Measurements from ENCODE around the gene NCAPH2. TPM values are rescaled to one million over a fixed set of nuclear protein-coding genes. Genes with fewer than 3 reads are reported as not detected.

Gene NCAPH2
- total and polyA plus RNA-seq, 2 of the 13 experiments (the other 11 are each of a cell fraction or from before 2014, with no cell fraction given): 28.1 to 64.4 TPM

GRCh38 chr22:50518606-50519005 lies 10.6 kb downstream of the NCAPH2 start:
- H3K27me3 ChIP-seq (ENCODE audit: control insufficient read depth in 1 of 2, insufficient read depth in 2 of 2, low read length in 2 of 2): no peaks in the 10 kb centered on the region
- no peak for DNase-seq (ENCODE audit: low spot score)
- no peak overlapping the region for H3K27ac ChIP-seq (ENCODE audit: extremely low read length, insufficient read depth, low read length)
- no peaks in the 10 kb centered on the region for H3K9me3 ChIP-seq (ENCODE audit: low read length)
- no peak overlapping the region for H2AFZ ChIP-seq (ENCODE audit: low read length)
- ChIA-PET CTCF (ENCODE audit: low intra/inter-chr PET ratio, low total read pairs) (no interaction called here), POLR2A (no interaction called here)
- WGBS (ENCODE audit: low lambda C conversion rate): 90% methylated on average over 2 of the region's 7 CpGs
- ATAC-seq: no peak
- no peak overlapping the region for H3K9ac ChIP-seq (ENCODE audit: insufficient read depth, low read depth, low read length)
- H3K4me2 ChIP-seq (ENCODE audit: low read depth, low read length): no peak overlapping the region
- H3K4me3 ChIP-seq (replicated peaks in 1 of 3; ENCODE audit: insufficient read depth in 1 of 3, low read depth in 2 of 3, low read length in 3 of 3): no peak overlapping the region
- H3K36me3 ChIP-seq (replicated peaks in 1 of 2; ENCODE audit: control insufficient read depth in 1 of 2, insufficient read depth in 2 of 2, low read length in 2 of 2): peaks cover 22 to 63% of the 10 kb centered on the region in 2 experiments
- no peak for FAIRE-seq
- intact Hi-C loops (cut with micrococcal nuclease; ENCODE audit: unreplicated experiment) (no loop called here), in situ Hi-C loops (cut with HindIII; ENCODE audit: extremely low pct_ligation_motif_present, low pct_unique_long_range_greater_than_20kb) (no loop called here)
- H4K20me1 ChIP-seq (ENCODE audit: insufficient read depth, low read length): peaks cover 8% of the 10 kb centered on the region; the same call in 1 of the 2 replicates
- peaks cover 3% of the 10 kb centered on the region for H3K4me1 ChIP-seq (ENCODE audit: insufficient read depth, low read length)
- TF ChIP-seq EZH2 (conservative IDR thresholded peaks at IDR 0.05; ENCODE audit: low read depth, low read length) (no peak), SETDB1 (CRISPR knock-in tag; IDR thresholded peaks at IDR 0.05; ENCODE audit: borderline replicate concordance) (no peak), CERS6 (CRISPR knock-in tag; IDR thresholded peaks at IDR 0.05) (no peak)
- peaks cover 20% of the 10 kb centered on the region for H3K79me2 ChIP-seq (ENCODE audit: insufficient read depth, low read length)
- BruUV-seq (replicated peaks): no TSS peak

DNA sequence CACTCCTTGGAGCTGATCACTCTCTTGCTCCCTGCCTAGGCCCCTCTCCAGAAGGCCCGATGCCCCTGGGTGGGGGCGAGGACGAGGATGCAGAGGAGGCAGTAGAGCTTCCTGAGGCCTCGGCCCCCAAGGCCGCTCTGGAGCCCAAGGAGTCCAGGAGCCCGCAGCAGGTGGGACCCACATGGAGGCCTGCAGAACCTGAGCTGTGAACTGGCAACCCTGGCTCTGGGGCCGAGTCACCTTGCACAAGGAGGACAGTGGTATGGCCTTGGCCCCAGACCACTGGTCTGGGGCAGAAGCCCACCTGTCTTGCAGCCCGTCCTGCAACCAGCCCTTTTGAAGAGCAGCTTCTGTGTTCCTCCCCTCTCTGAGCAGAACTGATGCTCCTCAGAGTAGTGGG lies 11.1 kb downstream of the NCAPH2 start:
- Histone ChIP-seq H3K9ac (ENCODE audit: insufficient read depth, low read depth, low read length) (no peak overlapping the region), H3K27ac (ENCODE audit: extremely low read length, insufficient read depth, low read length) (no peak overlapping the region), H3K79me2 (ENCODE audit: insufficient read depth, low read length) (peaks cover 19% of the 10 kb centered on the region), H3K36me3 (replicated peaks in 1 of 2; ENCODE audit: control insufficient read depth in 1 of 2, insufficient read depth in 2 of 2, low read length in 2 of 2) (peaks cover 22 to 66% of the 10 kb centered on the region in 2 experiments), H3K4me3 (replicated peaks in 1 of 3; ENCODE audit: insufficient read depth in 1 of 3, low read depth in 2 of 3, low read length in 3 of 3) (no peak overlapping the region), H4K20me1 (ENCODE audit: insufficient read depth, low read length) (peaks cover 13% of the 10 kb centered on the region), H3K4me1 (ENCODE audit: insufficient read depth, low read length) (peaks cover 9% of the 10 kb centered on the region), H3K27me3 (ENCODE audit: control insufficient read depth in 1 of 2, insufficient read depth in 2 of 2, low read length in 2 of 2) (no peaks in the 10 kb centered on the region), H3K4me2 (ENCODE audit: low read depth, low read length) (no peak overlapping the region), H3K9me3 (ENCODE audit: low read length) (no peaks in the 10 kb centered on the region), H2AFZ (ENCODE audit: low read length) (no peak overlapping the region)
- 95% methylated on average over 4 of the region's 8 CpGs for WGBS (ENCODE audit: low lambda C conversion rate)
- CTCF ChIA-PET (ENCODE audit: low intra/inter-chr PET ratio, low total read pairs): no interaction called here
- no peak for FAIRE-seq
- no peak for DNase-seq (ENCODE audit: low spot score)
- in situ Hi-C loops (cut with HindIII; ENCODE audit: extremely low pct_ligation_motif_present, low pct_unique_long_range_greater_than_20kb): no loop called here
- ATAC-seq: no peak
- no TSS peak for BruUV-seq (replicated peaks)
- POLR2A ChIA-PET: no interaction called here
- intact Hi-C loops (cut with micrococcal nuclease; ENCODE audit: unreplicated experiment): no loop called here
- TF ChIP-seq GTF2F1 (IDR thresholded peaks at IDR 0.05; ENCODE audit: low read length) (no peak), CSRNP1 (CRISPR knock-in tag; IDR thresholded peaks at IDR 0.05) (no peak), ETS1 (CRISPR knock-in tag; IDR thresholded peaks at IDR 0.05) (no peak), ZNF598 (CRISPR knock-in tag; IDR thresholded peaks at IDR 0.05; ENCODE audit: borderline replicate concordance) (no peak), NR2F2 (IDR thresholded peaks at IDR 0.05; ENCODE audit: borderline replicate concordance, low read depth) (no peak), CENPT (CRISPR knock-in tag; IDR thresholded peaks at IDR 0.05; ENCODE audit: low read depth) (no peak), ZSCAN25 (CRISPR knock-in tag; IDR thresholded peaks at IDR 0.05) (no peak), PTBP1 (IDR thresholded peaks at IDR 0.05; ENCODE audit: low read depth, low read length, poor library complexity, severe bottlenecking) (no peak), MTF2 (CRISPR knock-in tag; IDR thresholded peaks at IDR 0.05; ENCODE audit: borderline replicate concordance) (no peak)
- TF ChIP-seq, protein P1, sequence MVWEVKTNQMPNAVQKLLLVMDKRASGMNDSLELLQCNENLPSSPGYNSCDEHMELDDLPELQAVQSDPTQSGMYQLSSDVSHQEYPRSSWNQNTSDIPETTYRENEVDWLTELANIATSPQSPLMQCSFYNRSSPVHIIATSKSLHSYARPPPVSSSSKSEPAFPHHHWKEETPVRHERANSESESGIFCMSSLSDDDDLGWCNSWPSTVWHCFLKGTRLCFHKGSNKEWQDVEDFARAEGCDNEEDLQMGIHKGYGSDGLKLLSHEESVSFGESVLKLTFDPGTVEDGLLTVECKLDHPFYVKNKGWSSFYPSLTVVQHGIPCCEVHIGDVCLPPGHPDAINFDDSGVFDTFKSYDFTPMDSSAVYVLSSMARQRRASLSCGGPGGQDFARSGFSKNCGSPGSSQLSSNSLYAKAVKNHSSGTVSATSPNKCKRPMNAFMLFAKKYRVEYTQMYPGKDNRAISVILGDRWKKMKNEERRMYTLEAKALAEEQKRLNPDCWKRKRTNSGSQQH (CRISPR knock-in tag; IDR thresholded peaks at IDR 0.05; ENCODE audit: low read depth): no peak

Measured in HepG2 (cell line).